HL-60 (cell line): ENCODE results near the gene TLR9.

Source experiments
- GABPA ChIP-seq: IDR thresholded peaks from 2 replicates; pipeline ENCODE4 v1.6.1; 2012; ENCODE audit warnings: low read depth
- POLR2AphosphoS5 ChIP-seq: IDR thresholded peaks from 2 replicates; pipeline ENCODE4 v1.6.1; 2012; ENCODE audit warnings: low read depth
- REST ChIP-seq: IDR thresholded peaks from 2 replicates; pipeline ENCODE4 v1.6.1; 2012; ENCODE audit warnings: low read depth; ENCODE audit not compliant: insufficient replicate concordance
- SPI1 ChIP-seq: IDR thresholded peaks from 2 replicates; pipeline ENCODE4 v1.6.1; 2012; ENCODE audit warnings: low read depth, mild to moderate bottlenecking, borderline replicate concordance
- TF ChIP-seq, protein P1 (sequence below): IDR thresholded peaks from one replicate; pipeline ENCODE4 v1.5.1; 2011; ENCODE audit warnings: low read length, control low read depth, inconsistent platforms; ENCODE audit not compliant: insufficient read depth

- TF ChIP-seq, protein P1, sequence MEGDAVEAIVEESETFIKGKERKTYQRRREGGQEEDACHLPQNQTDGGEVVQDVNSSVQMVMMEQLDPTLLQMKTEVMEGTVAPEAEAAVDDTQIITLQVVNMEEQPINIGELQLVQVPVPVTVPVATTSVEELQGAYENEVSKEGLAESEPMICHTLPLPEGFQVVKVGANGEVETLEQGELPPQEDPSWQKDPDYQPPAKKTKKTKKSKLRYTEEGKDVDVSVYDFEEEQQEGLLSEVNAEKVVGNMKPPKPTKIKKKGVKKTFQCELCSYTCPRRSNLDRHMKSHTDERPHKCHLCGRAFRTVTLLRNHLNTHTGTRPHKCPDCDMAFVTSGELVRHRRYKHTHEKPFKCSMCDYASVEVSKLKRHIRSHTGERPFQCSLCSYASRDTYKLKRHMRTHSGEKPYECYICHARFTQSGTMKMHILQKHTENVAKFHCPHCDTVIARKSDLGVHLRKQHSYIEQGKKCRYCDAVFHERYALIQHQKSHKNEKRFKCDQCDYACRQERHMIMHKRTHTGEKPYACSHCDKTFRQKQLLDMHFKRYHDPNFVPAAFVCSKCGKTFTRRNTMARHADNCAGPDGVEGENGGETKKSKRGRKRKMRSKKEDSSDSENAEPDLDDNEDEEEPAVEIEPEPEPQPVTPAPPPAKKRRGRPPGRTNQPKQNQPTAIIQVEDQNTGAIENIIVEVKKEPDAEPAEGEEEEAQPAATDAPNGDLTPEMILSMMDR = no peak
- TF ChIP-seq REST (no peak), POLR2AphosphoS5 (no peak), GABPA (no peak), SPI1 (no peak)
These were observed 49.2 kb downstream of the TLR9 start for GRCh38 chr3:52176180-52176752.
